8988T (cell line): ENCODE data around the gene FOXJ3.

Experiments
- DNase-seq: peaks from one replicate; pipeline ENCODE4 v3.0.0; 2011

FOXJ3 gene

GRCh38 chr1:42163536-42164503 is 171.2 kb downstream of the FOXJ3 start:
- no peak for DNase-seq

DNA sequence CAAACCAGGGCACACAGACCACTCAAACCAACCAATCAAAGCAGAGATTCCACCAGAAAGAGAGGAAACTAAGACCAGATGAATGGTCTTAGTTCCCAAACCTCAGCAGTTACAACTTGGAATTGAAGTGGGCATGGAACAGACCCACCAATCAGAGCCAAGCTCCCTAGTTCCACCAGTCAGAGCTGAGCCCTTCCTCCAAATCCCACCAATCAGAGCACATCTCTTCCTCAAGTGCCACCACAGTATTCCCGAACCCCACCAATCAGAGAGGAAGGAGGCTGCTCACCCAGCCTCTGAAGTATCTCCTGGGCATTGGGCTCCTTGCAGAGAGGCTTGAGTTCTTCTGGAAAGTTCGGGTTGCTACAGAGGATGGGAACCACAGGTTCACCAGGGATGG is 171.9 kb downstream of the FOXJ3 start:
- no peak for DNase-seq

GRCh38 chr1:42162181-42162580 is 172.9 kb downstream of the FOXJ3 start:
- DNase-seq, result no peak

GRCh38 chr1:42158189-42158588 is 176.8 kb downstream of the FOXJ3 start:
- no peak for DNase-seq

- DNase-seq, result no peak
These were observed 177.4 kb downstream of the FOXJ3 start for GRCh38 chr1:42157667-42158066.

GRCh38 chr1:42155362-42155761 is 179.7 kb downstream of the FOXJ3 start:
- DNase-seq, result no peak

GRCh38 chr1:42154685-42155084 is 180.3 kb downstream of the FOXJ3 start:
- DNase-seq, result no peak

GRCh38 chr1:42153624-42154023 is 181.4 kb downstream of the FOXJ3 start:
- no peak for DNase-seq

- no peak for DNase-seq
These were observed 182.0 kb downstream of the FOXJ3 start, which contains the start of gene GUCA2B for GRCh38 chr1:42152907-42153600. Gene GUCA2B, plus strand, starts transcription at chr1:42153410. Its CDS starts 41 bp downstream, at chr1:42153451.

- no peak for DNase-seq
These were observed 182.9 kb downstream of the FOXJ3 start for GRCh38 chr1:42152119-42152518.

DNA sequence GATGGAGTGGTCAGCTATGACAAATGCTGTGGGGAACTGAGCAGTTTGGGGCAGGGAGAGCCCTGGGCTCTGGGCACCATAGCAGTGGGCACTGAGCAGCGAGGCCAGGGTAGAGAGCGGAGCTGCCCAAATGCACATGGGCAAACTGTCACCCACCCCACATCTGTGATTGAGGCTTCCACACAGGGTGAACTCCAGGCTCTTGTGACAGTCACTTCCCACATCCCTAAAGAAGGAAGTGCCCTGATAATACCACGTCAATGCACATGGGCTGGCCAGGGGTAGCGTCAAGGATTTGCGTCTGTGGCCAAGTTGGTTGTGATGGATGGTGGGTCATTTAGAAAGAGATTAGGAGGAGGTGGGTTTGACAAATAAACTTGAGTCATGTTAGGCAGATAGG is 184.4 kb downstream of the FOXJ3 start:
- no peak for DNase-seq

DNA sequence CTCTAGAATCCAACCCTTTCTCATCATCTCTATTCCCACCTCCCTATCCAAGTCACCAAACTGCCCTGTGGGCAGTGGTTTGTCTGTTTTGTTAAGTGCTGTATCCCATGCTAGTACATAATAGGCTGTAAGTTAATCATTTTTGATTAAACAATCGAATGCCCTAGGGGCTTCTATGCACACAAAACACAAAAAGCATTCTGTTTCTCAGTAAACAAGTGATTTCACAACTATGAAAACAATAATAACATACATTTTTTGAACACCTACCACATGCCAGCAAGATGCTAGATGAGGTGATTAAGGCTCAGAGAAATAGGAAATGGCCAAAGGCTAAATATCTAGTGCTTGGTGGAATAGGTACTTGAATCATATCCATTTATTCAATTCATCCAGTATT is 186.9 kb downstream of the FOXJ3 start:
- no peak for DNase-seq

GRCh38 chr1:42146626-42147320 is 188.3 kb downstream of the FOXJ3 start:
- no peak for DNase-seq

GRCh38 chr1:42145764-42146625 is 189.0 kb downstream of the FOXJ3 start:
- no peak for DNase-seq

DNA sequence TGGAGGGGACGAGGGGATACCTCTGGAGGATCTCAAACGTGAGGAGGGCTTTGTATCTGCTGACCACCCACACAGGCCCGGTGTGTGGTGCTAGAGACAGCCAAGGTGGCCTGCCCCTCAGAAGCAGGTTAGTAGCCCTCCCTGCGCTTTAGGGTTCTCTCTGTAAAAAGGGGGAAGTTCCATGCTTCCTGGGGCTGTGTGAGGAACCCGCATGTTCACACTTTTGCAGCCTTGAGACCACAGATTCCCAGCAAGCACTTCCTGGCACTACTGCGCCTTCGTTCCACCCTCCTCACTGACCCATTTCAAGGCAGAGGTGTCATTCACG is 189.7 kb downstream of the FOXJ3 start:
- DNase-seq, result no peak

- DNase-seq, result no peak
These were observed 190.2 kb downstream of the FOXJ3 start for GRCh38 chr1:42144711-42145388.

DNA sequence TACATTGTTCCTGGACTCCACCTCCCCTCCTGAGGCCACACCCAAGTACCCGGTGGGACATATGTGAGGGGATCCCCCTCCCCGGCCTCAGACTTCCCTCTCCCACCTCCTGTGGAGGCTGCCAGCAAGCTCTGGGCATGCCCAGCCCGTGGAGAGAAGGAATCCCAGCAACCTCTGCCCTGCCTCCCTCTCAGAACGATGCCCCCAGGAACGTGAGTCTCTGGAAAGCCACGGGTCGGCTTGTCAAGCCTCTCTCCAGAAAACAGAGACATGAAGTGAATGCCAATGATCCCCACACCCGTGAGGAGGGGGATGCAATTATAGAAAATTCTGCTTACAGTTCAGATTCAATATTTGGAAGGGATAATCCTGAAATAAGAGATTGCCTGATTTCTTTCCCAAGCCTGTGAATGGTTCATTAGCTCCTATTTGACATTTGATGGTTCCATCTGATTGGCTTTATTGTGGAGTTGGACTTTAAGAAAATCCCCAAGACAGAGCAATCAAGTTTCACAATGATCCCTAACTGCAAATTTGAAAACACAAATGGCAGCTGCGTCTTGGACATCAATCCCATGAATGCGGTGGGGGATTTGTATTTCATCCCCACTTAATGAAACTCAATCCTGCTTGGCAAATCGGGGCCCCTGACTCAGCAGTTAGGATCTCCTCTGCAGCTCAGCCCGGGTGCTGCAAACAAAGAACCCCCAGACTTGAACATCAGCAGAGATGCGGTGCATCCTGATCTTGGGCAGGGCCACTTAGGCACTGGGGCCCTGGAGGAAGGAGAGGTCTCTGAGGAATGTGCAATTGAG is 190.9 kb downstream of the FOXJ3 start:
- no peak for DNase-seq

DNA sequence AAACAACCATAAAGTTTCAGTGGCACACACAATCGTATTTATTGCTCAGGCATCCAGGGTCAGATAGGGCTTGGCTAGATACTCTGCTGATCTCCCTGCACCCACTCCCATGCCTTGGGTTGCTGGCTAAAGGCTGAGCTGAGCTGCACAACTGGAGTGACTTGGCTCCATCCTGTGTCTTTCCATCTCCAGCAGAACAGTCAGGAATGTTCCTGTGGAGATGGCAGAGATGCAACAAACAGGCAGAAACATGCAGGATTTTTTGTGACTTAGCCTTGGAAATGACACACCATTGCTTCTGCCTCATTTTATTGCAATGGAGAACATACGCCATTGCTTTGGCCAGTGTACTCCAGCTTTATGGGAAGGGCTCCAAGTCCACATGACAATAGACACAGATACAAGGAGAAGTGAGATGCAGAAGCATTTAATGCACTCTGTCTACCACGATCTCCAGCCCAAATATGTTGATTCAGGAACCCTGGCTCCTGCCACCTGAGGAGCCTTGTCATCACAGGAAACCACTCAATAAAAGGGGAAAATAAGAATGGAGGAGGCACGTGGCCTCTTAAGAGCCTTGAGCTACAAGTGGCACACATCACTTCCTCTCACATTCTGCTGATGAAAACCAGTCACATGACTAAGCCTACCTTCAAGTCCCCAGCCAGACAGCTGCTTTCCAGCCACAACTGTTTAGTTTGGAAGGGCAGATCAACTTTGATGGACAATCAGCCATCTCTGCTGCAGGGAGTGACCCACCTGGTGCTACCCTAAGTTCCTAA is 191.9 kb downstream of the FOXJ3 start:
- no peak for DNase-seq

DNA sequence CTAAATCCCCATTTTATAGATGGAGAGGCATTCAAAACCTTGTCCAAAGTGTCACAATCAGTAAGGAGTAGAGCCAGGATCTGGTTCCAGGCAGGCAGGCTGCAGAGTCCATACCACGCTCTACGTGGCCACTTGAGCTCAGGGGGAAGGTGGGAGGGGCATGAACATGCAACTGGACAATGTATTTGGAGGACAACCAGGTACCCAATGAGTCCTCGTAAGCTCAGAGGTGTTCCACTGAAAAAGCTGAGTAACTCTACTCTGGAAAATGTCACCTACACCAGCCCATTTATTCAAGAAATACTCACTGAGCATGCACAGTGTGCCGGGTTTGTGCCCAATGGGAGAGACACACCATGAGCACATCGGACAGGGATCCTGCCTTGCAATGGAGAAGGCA is 193.1 kb downstream of the FOXJ3 start:
- no peak for DNase-seq

DNA sequence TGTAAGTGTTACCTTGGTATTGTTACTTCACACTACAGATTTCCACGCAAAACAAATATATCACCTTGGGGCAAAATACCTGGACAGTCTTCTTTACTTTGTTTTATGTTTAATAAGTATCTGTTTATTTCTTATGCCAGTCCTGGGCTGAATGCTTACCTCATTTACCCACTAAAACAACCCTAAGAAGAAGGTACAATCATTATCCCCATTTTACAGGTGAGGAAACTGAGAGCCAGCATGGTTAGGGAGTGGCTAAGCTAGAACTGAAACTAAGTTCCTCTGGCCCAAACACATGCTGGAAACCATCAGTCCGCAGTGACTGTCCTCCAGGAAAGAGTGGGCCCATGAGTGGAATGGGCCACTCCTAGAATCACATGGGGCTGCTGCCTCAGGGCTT is 194.8 kb downstream of the FOXJ3 start:
- no peak for DNase-seq
